Mesothelial cell of epicardium (in vitro differentiated cells): ENCODE data around the gene GATA1. TPM values are rescaled to one million over a fixed set of nuclear protein-coding genes. Genes with fewer than 3 reads are reported as not detected.

ENCODE experiments used
- DNase-seq, 2 experiments: peaks; one replicate each; pipeline ENCODE4 v3.0.0; 2021; ENCODE audit warnings: low spot score in 2 of 2; ENCODE audit not compliant: unreplicated experiment in 2 of 2
- H3K27ac Mint-ChIP-seq: 2 replicates; pipeline ENCODE4 v1.8.0; 2021; ENCODE audit warnings: mixed read lengths
- H3K27me3 Mint-ChIP-seq: 2 replicates; pipeline ENCODE4 v1.8.0; 2021; ENCODE audit warnings: low read depth, mixed read lengths
- H3K36me3 Mint-ChIP-seq: 2 replicates; pipeline ENCODE4 v1.8.0; 2021; ENCODE audit warnings: mixed read lengths
- H3K4me1 Mint-ChIP-seq: 2 replicates; pipeline ENCODE4 v1.8.0; 2021; ENCODE audit warnings: mixed read lengths
- H3K4me3 Mint-ChIP-seq: 2 replicates; pipeline ENCODE4 v1.8.0; 2021; ENCODE audit warnings: mild to moderate bottlenecking, moderate library complexity, mixed read lengths
- H3K9me3 Mint-ChIP-seq: 2 replicates; pipeline ENCODE4 v1.8.0; 2021; ENCODE audit warnings: mixed read lengths
- total RNA-seq: library from RNA; stranded (reverse); gene quantifications from 3 replicates; pipeline ENCODE4 v1.2.1, GENCODE V29; 2021
- TF ChIP-seq, protein P1 (sequence below): fragments of 200-600 bp; sonication (generic); IDR thresholded peaks from one replicate; pipeline ENCODE4 v1.5.0; 2021; ENCODE audit warnings: antibody characterized with exemption; ENCODE audit not compliant: unreplicated experiment

GATA1 gene
- total RNA-seq, 1 donor from 2014 or later = not detected

DNA sequence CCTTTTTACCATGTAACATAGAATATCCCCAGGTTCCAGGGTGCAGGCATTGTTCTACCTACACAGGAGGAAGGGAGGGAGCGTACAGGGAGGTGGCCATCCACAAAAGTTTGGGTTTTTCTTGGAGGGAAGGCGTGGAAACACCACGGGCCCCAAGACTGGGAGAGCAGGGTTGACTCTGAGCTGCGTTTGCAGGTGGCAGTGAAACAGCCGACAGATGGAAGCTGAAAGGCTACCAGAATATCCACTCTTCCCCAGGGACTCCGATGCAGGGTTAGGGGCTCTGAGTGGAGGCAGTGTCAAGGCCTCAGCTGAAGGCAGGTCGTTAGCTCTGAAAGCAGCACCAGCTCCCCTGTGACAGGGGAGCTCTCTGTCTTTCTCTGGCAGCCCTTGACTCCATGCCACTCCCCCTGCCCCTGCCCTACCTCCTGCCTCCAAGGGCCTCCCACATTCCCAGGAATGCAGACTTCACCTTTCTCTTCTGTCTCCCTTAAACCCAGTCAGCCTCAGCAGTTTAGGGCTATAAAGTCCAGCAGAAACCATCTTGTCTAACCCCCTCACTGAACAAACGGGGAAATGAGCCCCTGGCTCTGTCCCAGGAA is 38.9 kb upstream of the GATA1 start:
- TF ChIP-seq, protein P1, sequence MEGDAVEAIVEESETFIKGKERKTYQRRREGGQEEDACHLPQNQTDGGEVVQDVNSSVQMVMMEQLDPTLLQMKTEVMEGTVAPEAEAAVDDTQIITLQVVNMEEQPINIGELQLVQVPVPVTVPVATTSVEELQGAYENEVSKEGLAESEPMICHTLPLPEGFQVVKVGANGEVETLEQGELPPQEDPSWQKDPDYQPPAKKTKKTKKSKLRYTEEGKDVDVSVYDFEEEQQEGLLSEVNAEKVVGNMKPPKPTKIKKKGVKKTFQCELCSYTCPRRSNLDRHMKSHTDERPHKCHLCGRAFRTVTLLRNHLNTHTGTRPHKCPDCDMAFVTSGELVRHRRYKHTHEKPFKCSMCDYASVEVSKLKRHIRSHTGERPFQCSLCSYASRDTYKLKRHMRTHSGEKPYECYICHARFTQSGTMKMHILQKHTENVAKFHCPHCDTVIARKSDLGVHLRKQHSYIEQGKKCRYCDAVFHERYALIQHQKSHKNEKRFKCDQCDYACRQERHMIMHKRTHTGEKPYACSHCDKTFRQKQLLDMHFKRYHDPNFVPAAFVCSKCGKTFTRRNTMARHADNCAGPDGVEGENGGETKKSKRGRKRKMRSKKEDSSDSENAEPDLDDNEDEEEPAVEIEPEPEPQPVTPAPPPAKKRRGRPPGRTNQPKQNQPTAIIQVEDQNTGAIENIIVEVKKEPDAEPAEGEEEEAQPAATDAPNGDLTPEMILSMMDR = no peak
- no peak for DNase-seq
- Mint-ChIP-seq H3K36me3 (no peaks in the 10 kb centered on the region), H3K4me1 (peaks cover 4% of the 10 kb centered on the region), H3K27ac (peak overlapping the region; percentile 53), H3K27me3 (no peaks in the 10 kb centered on the region), H3K9me3 (peaks cover 10% of the 10 kb centered on the region), H3K4me3 (no peak overlapping the region)

DNA sequence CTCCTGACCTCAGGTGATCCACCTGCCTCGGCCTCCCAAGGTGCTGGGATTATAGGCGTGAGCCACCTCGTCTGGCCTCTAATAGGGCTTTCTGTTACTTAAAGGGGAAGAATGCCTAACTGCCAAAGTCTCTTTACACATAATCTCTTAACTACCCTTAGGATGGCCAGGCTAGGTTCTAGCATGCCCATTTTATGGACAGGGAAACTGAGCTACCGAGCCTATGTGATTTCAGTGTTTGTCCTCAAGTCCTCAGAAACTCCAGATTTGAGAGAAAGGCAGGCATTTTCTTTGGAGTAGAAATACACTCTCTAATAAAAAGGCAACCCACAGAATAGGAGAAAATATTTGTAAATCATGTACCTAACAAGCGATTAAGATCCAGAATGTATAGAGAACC is 37.2 kb upstream of the GATA1 start:
- Mint-ChIP-seq H3K4me3 (no peak overlapping the region), H3K9me3 (peaks cover 14% of the 10 kb centered on the region), H3K27me3 (no peaks in the 10 kb centered on the region), H3K27ac (no peak overlapping the region), H3K36me3 (no peaks in the 10 kb centered on the region), H3K4me1 (peaks cover 4% of the 10 kb centered on the region)
- TF ChIP-seq, protein P1 = no peak
- DNase-seq = no peak

DNA sequence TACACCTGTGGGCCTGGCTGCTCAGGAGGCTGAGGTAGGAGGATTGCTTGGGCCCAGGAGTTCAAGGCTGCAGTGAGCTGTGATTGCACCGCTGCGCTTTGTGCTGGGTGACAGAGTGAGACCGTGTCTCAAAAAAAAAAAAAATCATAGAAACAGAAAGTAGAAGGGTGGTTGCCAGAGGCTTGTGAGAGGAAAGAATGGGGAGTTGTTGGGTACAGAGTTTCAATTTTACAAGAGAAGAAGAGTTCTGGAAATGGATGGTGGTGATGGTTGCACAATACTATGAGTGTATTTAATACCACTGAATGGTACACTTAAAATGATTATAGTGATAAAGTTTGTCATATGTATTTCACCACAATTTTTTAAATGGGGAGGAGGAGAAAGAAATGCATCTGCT is 35.0 kb upstream of the GATA1 start:
- no peak overlapping the region for H3K27ac Mint-ChIP-seq
- no peaks in the 10 kb centered on the region for H3K36me3 Mint-ChIP-seq
- TF ChIP-seq, protein P1 = no peak
- peaks cover 4% of the 10 kb centered on the region for H3K4me1 Mint-ChIP-seq
- no peaks in the 10 kb centered on the region for H3K27me3 Mint-ChIP-seq
- H3K4me3 Mint-ChIP-seq = no peak overlapping the region
- no peak for DNase-seq
- H3K9me3 Mint-ChIP-seq = peaks cover 13% of the 10 kb centered on the region

DNA sequence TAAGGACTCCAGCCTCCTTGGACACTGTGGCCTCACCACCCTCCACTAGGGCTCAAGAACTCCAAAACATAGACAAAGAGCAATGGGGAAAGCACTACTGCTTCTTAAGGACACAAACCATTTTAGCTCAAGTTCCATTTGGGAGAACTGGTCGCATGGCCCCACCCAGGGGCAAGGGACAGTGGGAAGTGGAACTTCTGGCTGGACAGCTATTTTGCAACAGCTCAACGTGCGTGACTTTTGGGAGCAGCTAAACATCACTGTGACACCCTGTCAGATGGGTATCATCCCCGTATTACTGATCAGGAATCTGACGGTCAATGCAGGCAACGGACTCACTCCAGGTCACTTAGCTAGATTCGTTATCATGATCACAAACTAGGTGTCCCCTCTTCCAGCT is 33.9 kb upstream of the GATA1 start:
- TF ChIP-seq, protein P1 = no peak
- H3K4me1 Mint-ChIP-seq = peaks cover 4% of the 10 kb centered on the region
- peaks cover 13% of the 10 kb centered on the region for H3K9me3 Mint-ChIP-seq
- no peak overlapping the region for H3K4me3 Mint-ChIP-seq
- no peak for DNase-seq
- no peaks in the 10 kb centered on the region for H3K36me3 Mint-ChIP-seq
- H3K27me3 Mint-ChIP-seq = no peaks in the 10 kb centered on the region
- no peak overlapping the region for H3K27ac Mint-ChIP-seq

DNA sequence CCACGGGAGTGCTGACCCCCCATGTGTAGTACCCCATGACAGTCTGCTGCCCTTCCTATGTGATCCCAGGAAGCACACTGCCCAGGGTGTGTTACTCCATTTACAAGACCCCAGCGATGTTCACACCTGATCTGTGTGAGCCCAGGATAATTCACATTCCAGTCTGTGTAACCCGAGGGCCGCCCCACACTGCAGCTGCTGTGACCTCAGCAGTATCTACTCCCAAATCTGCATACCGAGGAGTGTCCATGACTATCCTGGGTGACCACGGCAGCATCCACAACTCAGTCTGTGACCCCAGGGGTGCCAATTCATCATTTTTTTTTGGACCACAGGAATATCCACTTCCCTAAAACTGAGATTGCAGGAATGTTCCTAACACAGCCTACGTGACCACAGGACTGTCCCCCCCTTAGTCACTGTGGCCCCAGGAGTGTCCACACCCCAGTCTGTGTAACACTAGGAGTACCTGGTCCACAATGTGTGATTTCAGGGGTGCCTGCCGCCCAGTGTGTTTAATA is 32.6 kb upstream of the GATA1 start:
- Mint-ChIP-seq H3K9me3 (peaks cover 13% of the 10 kb centered on the region), H3K27ac (no peak overlapping the region), H3K4me3 (no peak overlapping the region), H3K36me3 (no peaks in the 10 kb centered on the region), H3K27me3 (no peaks in the 10 kb centered on the region), H3K4me1 (no peaks in the 10 kb centered on the region)
- TF ChIP-seq, protein P1 = no peak
- no peak for DNase-seq
